ENCODE results near the gene SCAF8. TPM values are rescaled to one million over a fixed set of nuclear protein-coding genes. Genes with fewer than 3 reads are reported as not detected.
A peak's percentile ranks its signal among the peaks of the same experiment; 100 is the strongest.
"Not testable (repeated sequence)": the region's sequence is repeated elsewhere in the genome, so short reads cannot be mapped to it uniquely, and the experiment has no call there.

The SCAF8 gene
- polyA plus RNA-seq, 3 donors: 53.5 to 54.3 (median 54.2) TPM

DNA sequence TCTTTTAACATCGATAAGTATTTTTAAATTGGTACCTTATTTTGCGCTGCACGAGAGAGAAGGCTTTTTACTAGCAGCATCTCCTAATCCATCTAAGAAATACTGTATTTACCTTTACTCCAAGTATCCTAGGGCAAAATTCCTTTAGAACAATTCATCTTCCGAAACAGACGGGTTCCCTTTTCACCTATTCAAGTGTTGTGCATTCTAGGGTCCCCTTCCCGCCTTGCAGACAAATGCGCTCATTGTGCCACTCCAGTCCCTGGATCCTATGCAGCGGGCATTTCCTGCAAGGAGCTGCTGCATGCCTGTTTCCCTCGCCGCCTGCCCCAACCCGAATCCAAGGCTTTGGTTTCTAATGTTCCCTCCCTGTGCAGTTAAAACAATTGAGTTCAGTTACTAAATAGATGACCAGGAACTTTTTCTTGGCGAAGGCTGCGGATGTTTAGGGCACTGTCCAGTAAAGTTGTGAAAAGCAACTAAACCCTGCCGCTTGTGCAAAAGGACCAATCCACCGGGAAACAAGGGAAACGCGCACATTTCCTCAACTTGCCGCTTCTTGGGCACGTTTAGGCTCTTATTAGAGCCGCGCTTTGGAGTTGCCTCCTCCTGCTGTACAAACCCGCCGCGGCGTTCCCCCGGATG lies 556 bp upstream of the SCAF8 start:
- DNase-seq: no peak

DNA sequence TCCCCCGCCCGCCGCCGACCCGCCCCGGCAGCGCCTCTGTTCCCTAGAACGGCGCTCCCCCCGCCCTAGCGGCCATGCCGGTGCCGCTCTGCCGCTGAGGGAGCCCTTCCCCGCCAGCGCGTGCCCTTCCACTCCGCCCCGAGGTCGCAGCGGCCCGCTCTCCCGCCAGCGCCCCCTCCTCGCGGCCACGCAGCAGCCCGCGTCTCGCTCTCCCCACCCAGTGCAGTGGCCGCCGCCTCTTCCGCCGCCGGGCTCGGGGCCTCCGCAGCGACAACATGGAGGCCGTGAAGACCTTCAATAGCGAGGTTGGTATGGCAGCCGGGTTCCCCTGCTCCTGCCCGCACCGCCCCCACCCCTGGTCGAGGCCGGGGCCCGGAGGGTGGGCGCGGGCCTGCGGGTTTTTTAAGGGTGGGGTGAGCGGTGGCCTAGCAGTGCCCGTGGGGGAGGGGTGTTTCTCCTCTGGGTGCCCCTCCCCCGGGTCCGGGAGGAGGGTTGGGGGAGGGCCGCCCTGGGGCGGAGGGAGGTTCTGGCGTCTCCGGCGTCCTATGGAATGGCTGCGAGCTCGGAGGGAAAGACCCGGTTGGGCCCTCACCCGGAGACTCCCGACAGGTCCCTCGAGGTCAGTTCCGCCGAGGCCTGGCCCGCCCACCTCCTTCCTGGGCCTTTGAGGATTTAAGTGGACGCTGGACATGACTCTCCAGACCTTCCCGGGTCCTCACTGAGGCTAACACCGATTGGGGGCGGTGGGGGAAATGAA lies 588 bp downstream of the SCAF8 start:
- DNase-seq: peak; percentile 95

DNA sequence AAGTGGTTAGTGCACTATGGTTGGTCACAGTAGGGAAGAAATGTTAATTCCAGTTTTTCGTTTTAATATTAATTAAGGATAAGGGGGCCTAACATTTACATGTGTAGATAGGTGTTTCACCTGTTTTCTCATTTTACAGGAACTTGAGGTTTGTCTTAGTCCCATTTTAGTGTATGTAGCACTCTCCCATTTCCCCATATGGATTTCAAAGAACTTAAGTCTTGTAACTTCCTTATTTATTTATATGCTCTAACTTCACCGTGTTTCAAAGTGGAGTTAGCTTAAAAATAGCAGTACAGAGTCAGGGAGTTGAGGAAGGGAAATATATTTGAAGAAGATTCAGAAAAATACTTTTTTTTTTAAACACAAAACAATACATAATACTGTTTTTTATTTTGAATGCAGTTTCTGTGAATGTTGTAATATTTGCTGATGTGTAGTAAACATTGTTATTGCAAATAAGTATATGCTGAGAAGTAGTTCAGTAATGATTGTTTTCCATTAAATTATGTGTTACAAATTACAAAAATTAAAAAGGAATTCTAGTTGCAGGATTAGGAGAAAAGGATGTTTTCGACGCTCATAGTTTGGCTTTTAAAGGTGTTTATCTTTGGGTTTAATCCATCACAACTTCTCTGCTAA lies 3.5 kb downstream of the SCAF8 start:
- DNase-seq: no peak

DNA sequence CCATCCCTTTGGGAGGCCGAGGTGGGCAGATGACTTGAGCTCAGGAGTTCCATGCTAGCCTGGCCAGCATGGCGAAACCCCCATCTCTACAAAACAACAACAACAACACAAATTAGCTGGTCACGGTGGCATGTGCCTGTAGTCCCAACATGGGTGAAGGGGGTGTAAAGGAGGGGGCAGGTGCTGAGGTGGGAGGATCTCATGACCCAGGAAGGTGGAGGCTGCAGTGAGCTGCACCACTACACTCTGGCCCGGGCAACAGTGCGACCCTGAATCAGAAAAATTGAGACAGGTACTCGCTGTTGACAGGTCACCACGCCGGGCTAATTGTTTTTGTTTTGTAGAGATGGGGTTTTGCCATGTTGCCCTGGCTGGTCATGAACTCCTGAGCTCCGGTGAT lies 4.2 kb downstream of the SCAF8 start:
- no peak for DNase-seq

GRCh38 chr6:154738551-154738961 lies 5.3 kb downstream of the SCAF8 start:
- no peak for DNase-seq

GRCh38 chr6:154740658-154741057 lies 7.4 kb downstream of the SCAF8 start:
- no peak for DNase-seq

GRCh38 chr6:154742891-154743290 lies 9.7 kb downstream of the SCAF8 start:
- no peak for DNase-seq

GRCh38 chr6:154744029-154744745 lies 11.0 kb downstream of the SCAF8 start:
- not testable (repeated sequence) for DNase-seq

GRCh38 chr6:154745243-154745642 lies 12.0 kb downstream of the SCAF8 start:
- no peak for DNase-seq

DNA sequence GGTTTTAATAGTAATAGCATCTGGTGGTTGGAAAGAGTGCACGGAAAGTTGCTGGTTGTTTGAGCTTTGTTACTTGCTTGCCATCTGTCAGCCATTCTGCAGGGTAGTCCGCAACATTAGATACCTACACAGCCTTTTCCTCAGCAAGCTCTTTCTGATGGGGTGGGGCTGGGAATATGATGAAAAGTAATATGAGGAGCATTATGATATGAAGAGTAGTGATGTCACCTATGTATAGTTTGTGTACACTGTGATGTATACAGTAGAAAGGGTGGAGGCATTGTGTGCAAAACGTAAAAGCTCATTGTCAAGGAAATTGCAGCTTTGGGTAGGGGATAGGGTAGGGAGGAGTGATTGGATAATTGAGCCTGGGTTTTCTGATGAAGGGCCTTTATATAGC lies 16.1 kb downstream of the SCAF8 start:
- no peak for DNase-seq

DNA sequence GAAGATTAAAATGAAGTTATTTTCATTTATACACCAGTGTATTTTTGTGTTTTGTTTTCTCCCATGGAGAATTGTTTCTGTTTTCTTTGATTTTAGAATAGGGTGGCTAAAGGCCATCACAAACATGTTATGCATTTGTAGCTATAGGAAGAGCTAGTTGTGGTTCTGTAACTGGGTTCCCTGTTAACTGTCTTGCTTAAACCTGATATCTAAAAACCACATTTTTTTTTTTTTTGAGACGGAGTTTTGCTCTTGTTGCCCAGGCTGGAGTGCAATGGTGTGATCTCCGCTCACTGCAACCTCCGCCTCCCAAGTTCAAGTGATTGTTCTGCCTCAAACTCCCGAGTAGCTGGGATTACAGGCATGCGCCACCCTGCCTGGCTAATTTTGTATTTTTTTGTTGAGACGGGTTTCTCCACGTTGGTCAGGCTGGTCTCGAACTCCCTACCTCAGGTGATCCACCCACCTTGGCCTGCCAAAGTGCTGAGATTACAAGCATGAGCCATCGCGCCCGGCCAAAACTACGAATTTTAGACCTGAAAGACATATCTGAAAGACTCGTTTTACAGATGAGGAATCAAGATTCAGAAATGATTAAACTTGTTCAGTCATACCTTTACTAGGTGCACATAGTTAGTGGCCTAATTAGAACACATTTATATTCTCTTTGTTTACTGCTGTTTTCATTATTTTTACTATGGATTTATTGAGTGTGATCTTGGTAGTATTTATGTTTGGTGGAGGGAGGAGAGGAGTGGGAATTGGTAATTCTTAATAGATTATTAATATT lies 18.0 kb downstream of the SCAF8 start:
- DNase-seq: no peak

GRCh38 chr6:154752022-154752421 lies 18.8 kb downstream of the SCAF8 start:
- DNase-seq: no peak

DNA sequence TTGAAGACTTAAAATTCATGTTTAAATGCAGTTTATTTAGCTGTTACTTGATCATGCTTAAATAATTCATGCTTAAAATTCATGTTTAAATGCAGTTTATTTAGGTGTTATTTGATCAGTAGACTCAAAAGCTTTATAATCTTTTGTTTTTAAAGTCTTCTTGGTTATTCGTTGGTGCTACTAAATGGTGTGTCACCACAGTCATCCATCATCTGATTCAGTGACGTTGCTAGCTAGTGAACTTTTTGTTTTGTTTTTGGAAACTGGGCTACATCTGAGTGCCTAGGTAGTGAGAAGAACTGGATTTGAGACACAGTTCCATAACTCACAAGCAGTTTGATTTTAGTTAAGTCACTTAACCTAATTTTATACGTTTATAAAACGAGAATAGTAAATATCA lies 20.9 kb downstream of the SCAF8 start:
- DNase-seq: no peak

- DNase-seq: no peak
Measured at GRCh38 chr6:154757352-154758050, 24.3 kb downstream of the SCAF8 start.

- DNase-seq: no peak
Measured at GRCh38 chr6:154758125-154758524, 24.9 kb downstream of the SCAF8 start.

- DNase-seq: no peak
Measured at GRCh38 chr6:154763650-154764049, 30.4 kb downstream of the SCAF8 start.

- DNase-seq: no peak
Measured at GRCh38 chr6:154765273-154765672, 32.1 kb downstream of the SCAF8 start.

DNA sequence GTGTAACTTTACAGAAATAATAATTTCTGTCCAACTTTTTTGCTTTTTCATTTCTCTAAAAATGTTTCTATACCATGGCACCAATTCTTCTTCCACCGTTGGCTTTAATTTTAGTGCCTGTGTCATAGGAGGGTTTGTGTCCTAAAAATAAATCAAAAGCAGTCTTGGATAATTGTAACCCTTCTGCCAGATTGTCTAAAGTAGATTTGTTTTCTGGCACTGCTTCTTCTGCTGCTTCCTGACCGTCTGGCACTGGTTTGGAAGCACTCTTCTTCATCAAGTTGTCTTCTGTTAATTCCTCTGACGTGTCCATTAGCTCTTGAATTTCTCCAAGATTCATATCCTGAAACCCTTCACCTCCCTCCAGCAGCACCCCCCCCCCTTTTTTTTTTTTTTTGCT lies 33.1 kb downstream of the SCAF8 start:
- DNase-seq: no peak

DNA sequence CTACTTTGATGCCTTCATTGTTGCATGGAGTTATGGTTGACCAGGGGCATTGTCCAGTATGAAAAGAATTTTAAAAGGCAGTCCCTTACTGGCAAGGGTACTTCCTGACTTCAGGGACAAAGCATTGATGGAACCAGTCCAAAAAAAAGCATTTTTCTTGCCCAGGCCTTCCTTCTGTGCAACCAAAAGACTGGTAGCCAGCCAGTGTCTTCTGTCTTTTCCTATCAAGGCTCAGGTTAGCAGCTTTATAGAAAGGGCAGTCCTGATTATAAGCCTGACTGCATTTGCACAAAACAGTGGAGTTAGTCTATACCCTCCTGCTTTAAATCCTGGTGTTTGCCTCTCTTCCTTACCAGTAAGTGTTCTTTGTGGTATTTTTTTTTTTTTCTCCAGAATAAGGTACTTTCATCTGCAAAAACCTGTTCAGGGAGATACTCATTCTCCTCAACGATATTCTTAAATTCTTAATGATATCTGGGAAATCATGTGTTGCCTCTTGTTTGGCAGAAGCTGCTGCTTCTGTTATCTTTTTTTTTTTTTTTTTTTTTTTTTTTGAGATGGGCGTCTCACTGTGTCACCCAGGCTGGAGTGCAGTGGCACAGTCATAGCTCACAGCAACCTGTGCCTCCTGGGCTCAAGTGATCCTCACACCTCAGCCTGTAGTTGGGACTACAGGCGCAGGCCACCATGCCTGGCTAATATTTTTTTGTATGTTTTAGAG lies 33.9 kb downstream of the SCAF8 start:
- DNase-seq: no peak

DNA sequence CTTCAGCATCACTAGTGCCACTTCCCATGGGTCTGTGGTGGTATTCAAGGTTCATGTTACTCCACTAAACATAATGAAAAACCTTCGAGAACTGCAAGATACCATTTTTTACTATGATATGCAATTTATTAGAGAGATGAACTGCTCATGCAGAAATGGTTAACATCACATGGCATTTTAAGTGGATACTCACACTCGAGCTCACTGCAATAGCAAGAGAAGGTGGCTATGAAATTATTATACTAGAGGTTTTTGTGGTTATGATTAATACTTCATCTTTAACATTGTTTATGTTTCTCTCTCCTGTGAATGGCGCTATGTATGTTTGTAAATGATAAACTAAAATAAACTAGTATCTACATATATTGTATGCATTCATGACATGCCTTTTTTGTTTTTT lies 35.1 kb downstream of the SCAF8 start:
- no peak for DNase-seq
